HepG2 (cell line): ENCODE data around the gene RASA3. TPM values are rescaled to one million over a fixed set of nuclear protein-coding genes. Genes with fewer than 3 reads are reported as not detected.

Source experiments
- BCL6 ChIP-seq: IDR thresholded peaks from 2 replicates; pipeline ENCODE4 v1.6.1; 2016; ENCODE audit warnings: missing genetic modification reagents, missing compliant biosample characterization
- CCAR2 ChIP-seq: fragments of 200-400 bp; formaldehyde crosslinking; optimal IDR thresholded peaks from 2 replicates; pipeline ENCODE3; 2018; ENCODE audit warnings: low read depth, mild to moderate bottlenecking, low read length, moderate library complexity
- HDAC6 ChIP-seq: fragments of 200-600 bp; sonication (generic); IDR thresholded peaks from 2 replicates; pipeline ENCODE4 v1.7.0; 2017; ENCODE audit warnings: mild to moderate bottlenecking, antibody characterized with exemption, low read length, low read depth
- KAT8 ChIP-seq: IDR thresholded peaks from 2 replicates; pipeline ENCODE4 v1.6.1; 2016; ENCODE audit warnings: missing genetic modification reagents, missing compliant biosample characterization
- KLF6 ChIP-seq: IDR thresholded peaks from 2 replicates; pipeline ENCODE4 v1.8.0; 2016; ENCODE audit warnings: missing biosample characterization, missing genetic modification reagents
- RFX1 ChIP-seq: fragments of 450-650 bp; IDR thresholded peaks from 2 replicates; pipeline ENCODE4 v1.6.1; 2017
- RORA ChIP-seq: sonication (generic); formaldehyde crosslinking; IDR thresholded peaks from 2 replicates; pipeline ENCODE4 v1.5.0; 2020; ENCODE audit warnings: mild to moderate bottlenecking, missing genetic modification reagents, moderate library complexity
- SALL1 ChIP-seq: sonication (generic); formaldehyde crosslinking; IDR thresholded peaks from 2 replicates; pipeline ENCODE4 v1.8.0; 2022; ENCODE audit warnings: mild to moderate bottlenecking, missing genetic modification reagents
- SIX4 ChIP-seq: sonication (generic); formaldehyde crosslinking; IDR thresholded peaks from 2 replicates; pipeline ENCODE4 v1.4.0; 2020; ENCODE audit warnings: missing genetic modification reagents
- SRSF9 ChIP-seq: fragments of 200-400 bp; formaldehyde crosslinking; IDR thresholded peaks from 2 replicates; pipeline ENCODE4 v1.6.1; 2018; ENCODE audit warnings: borderline replicate concordance, mild to moderate bottlenecking, low read depth, low read length; ENCODE audit not compliant: insufficient read depth, poor library complexity, severe bottlenecking
- TEAD3 ChIP-seq: optimal IDR thresholded peaks from 2 replicates; pipeline ENCODE3; 2016; ENCODE audit warnings: borderline replicate concordance
- ZBTB1 ChIP-seq: sonication (generic); formaldehyde crosslinking; IDR thresholded peaks from 2 replicates; pipeline ENCODE4 v1.4.0; 2020; ENCODE audit warnings: missing genetic modification reagents, borderline replicate concordance
- ZBTB21 ChIP-seq: sonication (generic); formaldehyde crosslinking; IDR thresholded peaks from 2 replicates; pipeline ENCODE4 v1.4.0; 2020; ENCODE audit warnings: missing genetic modification reagents
- ZFP37 ChIP-seq: sonication (generic); formaldehyde crosslinking; IDR thresholded peaks from 2 replicates; pipeline ENCODE4 v1.4.0; 2020; ENCODE audit warnings: missing genetic modification reagents, borderline replicate concordance
- ZMYM2 ChIP-seq: sonication (generic); formaldehyde crosslinking; IDR thresholded peaks from 2 replicates; pipeline ENCODE4 v1.8.0; 2022; ENCODE audit warnings: mild to moderate bottlenecking, missing genetic modification reagents
- ZNF121 ChIP-seq: sonication (generic); formaldehyde crosslinking; IDR thresholded peaks from 2 replicates; pipeline ENCODE4 v1.5.0; 2020; ENCODE audit warnings: mild to moderate bottlenecking, missing genetic modification reagents
- ZNF331 ChIP-seq: sonication (generic); formaldehyde crosslinking; IDR thresholded peaks from 2 replicates; pipeline ENCODE4 v1.4.0; 2020; ENCODE audit warnings: missing genetic modification reagents
- ZNF441 ChIP-seq: sonication (generic); formaldehyde crosslinking; IDR thresholded peaks from 2 replicates; pipeline ENCODE4 v1.7.0; 2021; ENCODE audit warnings: missing genetic modification reagents, borderline replicate concordance
- ZNF546 ChIP-seq: sonication (generic); formaldehyde crosslinking; conservative IDR thresholded peaks from 2 replicates; pipeline ENCODE4 v1.8.1; 2023; ENCODE audit warnings: mild to moderate bottlenecking, missing genetic modification reagents
- ZNF790 ChIP-seq: sonication (generic); formaldehyde crosslinking; IDR thresholded peaks from 2 replicates; pipeline ENCODE4 v1.8.0; 2022; ENCODE audit warnings: missing genetic modification reagents, mild to moderate bottlenecking, borderline replicate concordance
- polyA plus RNA-seq, 8 experiments: library from polyadenylated mRNA; depleted of rRNA in 3 of 8; stranded (reverse) in 7 of 8; unstranded in 1 of 8; fragments of >200 nt; fragmentation: Illumina TruSeq in 4 of 8; extraction: Trizol in 4 of 8; gene quantifications; 2 replicates each; pipeline versions ENCODE4 v1.2.1 to v1.2.3, GENCODE V29; 2011 to 2016; ENCODE audit warnings: low read depth in 4 of 8, missing spikeins in 1 of 8, mixed read lengths in 1 of 8; ENCODE audit not compliant: insufficient read depth in 1 of 8
- total RNA-seq, 5 experiments: library from RNA; depleted of rRNA; stranded (reverse); fragments of >200 nt; fragmentation: Illumina TruSeq; extraction: Trizol; gene quantifications; 2 replicates each; pipeline ENCODE4 v1.2.3, GENCODE V29; 2016; ENCODE audit warnings: low read depth in 1 of 5
- TF ChIP-seq, protein P1 (sequence below): sonication (generic); formaldehyde crosslinking; IDR thresholded peaks from 2 replicates; pipeline ENCODE4 v1.4.0; 2020; ENCODE audit warnings: missing genetic modification reagents, low read depth, mild to moderate bottlenecking, borderline replicate concordance
- TF ChIP-seq, protein P2 (sequence below): IDR thresholded peaks from 2 replicates; pipeline ENCODE4 v1.6.1; 2016; ENCODE audit warnings: low read depth
- TF ChIP-seq, protein P3 (sequence below): sonication (generic); formaldehyde crosslinking; IDR thresholded peaks from 2 replicates; pipeline ENCODE4 v1.4.0; 2020; ENCODE audit warnings: missing genetic modification reagents
- TF ChIP-seq, protein P4 (sequence below): sonication (generic); formaldehyde crosslinking; IDR thresholded peaks from 2 replicates; pipeline ENCODE4 v1.4.0; 2020; ENCODE audit warnings: mild to moderate bottlenecking, low read depth, missing genetic modification reagents

Gene RASA3
- total and polyA plus RNA-seq, 2 of the 13 experiments (the other 11 are each of a cell fraction or from before 2014, with no cell fraction given): 0.05 TPM; not detected in 1

DNA sequence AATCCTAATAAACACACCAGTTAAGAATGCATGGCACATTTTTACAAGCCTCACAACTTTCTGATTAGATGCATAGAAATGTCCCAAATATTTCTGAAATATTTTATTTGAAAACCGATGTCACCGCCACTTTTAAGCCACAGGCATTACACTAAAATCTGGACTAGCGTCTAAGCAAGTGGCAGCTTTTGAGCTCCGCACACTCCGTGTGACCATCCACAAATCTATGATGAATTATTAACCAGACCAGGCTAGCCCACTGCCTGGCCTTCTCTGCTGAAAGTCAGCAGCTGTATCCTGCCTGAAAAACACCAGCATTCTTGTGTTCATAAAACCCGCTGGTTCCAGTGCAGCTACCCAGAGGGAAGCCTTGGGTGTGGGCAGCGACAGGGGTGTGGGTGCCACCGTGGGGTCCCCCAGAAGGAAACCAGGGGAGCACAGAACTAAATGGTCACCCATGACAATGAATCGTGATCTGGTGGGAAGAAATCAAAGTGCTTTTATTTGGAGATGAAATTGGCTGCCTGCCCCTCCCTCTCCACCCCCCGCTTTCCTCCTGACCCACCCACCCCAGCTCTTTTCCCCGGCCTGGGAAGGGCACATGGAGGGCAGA is 13.8 kb downstream of the RASA3 start (continued):
- TF ChIP-seq, protein P1, sequence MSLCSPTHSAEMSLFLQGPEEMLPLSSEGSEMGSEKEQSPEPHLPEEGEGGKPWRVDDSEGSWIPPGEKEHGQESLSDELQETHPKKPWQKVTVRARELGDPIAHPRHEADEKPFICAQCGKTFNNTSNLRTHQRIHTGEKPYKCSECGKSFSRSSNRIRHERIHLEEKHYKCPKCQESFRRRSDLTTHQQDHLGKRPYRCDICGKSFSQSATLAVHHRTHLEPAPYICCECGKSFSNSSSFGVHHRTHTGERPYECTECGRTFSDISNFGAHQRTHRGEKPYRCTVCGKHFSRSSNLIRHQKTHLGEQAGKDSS (CRISPR knock-in tag): no peak
- no peak for TF ChIP-seq ZNF546 (CRISPR knock-in tag)
- TF ChIP-seq BCL6: 0 out of 2 replicates have a peak, but pooled peaks have one; percentile 14
- TF ChIP-seq SIX4: no peak
- no peak for TF ChIP-seq ZMYM2 (CRISPR knock-in tag)
- TF ChIP-seq ZBTB1 (CRISPR knock-in tag): no peak
- TF ChIP-seq KLF6 (CRISPR knock-in tag): no peak
- no peak for TF ChIP-seq ZBTB21 (CRISPR knock-in tag)
- TF ChIP-seq ZNF790 (CRISPR knock-in tag): no peak
- peak; percentile 70; the same call in 1 of the 2 replicates for TF ChIP-seq ZNF441 (CRISPR knock-in tag)
- TF ChIP-seq RORA (CRISPR knock-in tag): no peak
- TF ChIP-seq, protein P2, sequence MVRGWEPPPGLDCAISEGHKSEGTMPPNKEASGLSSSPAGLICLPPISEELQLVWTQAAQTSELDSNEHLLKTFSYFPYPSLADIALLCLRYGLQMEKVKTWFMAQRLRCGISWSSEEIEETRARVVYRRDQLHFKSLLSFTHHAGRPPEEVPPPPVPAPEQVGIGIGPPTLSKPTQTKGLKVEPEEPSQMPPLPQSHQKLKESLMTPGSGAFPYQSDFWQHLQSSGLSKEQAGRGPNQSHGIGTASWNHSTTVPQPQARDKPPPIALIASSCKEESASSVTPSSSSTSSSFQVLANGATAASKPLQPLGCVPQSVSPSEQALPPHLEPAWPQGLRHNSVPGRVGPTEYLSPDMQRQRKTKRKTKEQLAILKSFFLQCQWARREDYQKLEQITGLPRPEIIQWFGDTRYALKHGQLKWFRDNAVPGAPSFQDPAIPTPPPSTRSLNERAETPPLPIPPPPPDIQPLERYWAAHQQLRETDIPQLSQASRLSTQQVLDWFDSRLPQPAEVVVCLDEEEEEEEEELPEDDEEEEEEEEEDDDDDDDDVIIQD (CRISPR knock-in tag): 0 out of 2 replicates have a peak, but pooled peaks have one; percentile 18
- TF ChIP-seq ZNF121 (CRISPR knock-in tag): no peak
- no peak for TF ChIP-seq ZFP37 (CRISPR knock-in tag)
- TF ChIP-seq RFX1: no peak
- TF ChIP-seq SALL1: peak; percentile 28; the same call in 1 of the 2 replicates
- TF ChIP-seq, protein P3, sequence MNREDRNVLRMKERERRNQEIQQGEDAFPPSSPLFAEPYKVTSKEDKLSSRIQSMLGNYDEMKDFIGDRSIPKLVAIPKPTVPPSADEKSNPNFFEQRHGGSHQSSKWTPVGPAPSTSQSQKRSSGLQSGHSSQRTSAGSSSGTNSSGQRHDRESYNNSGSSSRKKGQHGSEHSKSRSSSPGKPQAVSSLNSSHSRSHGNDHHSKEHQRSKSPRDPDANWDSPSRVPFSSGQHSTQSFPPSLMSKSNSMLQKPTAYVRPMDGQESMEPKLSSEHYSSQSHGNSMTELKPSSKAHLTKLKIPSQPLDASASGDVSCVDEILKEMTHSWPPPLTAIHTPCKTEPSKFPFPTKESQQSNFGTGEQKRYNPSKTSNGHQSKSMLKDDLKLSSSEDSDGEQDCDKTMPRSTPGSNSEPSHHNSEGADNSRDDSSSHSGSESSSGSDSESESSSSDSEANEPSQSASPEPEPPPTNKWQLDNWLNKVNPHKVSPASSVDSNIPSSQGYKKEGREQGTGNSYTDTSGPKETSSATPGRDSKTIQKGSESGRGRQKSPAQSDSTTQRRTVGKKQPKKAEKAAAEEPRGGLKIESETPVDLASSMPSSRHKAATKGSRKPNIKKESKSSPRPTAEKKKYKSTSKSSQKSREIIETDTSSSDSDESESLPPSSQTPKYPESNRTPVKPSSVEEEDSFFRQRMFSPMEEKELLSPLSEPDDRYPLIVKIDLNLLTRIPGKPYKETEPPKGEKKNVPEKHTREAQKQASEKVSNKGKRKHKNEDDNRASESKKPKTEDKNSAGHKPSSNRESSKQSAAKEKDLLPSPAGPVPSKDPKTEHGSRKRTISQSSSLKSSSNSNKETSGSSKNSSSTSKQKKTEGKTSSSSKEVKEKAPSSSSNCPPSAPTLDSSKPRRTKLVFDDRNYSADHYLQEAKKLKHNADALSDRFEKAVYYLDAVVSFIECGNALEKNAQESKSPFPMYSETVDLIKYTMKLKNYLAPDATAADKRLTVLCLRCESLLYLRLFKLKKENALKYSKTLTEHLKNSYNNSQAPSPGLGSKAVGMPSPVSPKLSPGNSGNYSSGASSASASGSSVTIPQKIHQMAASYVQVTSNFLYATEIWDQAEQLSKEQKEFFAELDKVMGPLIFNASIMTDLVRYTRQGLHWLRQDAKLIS (CRISPR knock-in tag): no peak
- TF ChIP-seq ZNF331 (CRISPR knock-in tag): 0 out of 2 replicates have a peak, but pooled peaks have one; percentile 25
- TF ChIP-seq CCAR2: no peak
- no peak for TF ChIP-seq KAT8 (CRISPR knock-in tag)
- peak; percentile 28 for TF ChIP-seq TEAD3 (CRISPR knock-in tag)
- no peak for TF ChIP-seq SRSF9
- no peak for TF ChIP-seq HDAC6
- TF ChIP-seq, protein P4, sequence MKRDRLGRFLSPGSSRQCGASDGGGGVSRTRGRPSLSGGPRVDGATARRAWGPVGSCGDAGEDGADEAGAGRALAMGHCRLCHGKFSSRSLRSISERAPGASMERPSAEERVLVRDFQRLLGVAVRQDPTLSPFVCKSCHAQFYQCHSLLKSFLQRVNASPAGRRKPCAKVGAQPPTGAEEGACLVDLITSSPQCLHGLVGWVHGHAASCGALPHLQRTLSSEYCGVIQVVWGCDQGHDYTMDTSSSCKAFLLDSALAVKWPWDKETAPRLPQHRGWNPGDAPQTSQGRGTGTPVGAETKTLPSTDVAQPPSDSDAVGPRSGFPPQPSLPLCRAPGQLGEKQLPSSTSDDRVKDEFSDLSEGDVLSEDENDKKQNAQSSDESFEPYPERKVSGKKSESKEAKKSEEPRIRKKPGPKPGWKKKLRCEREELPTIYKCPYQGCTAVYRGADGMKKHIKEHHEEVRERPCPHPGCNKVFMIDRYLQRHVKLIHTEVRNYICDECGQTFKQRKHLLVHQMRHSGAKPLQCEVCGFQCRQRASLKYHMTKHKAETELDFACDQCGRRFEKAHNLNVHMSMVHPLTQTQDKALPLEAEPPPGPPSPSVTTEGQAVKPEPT: no peak
